C4-2B (cell line): ENCODE data around the gene CCDC15.
"Not testable (repeated sequence)": the region's sequence is repeated elsewhere in the genome, so short reads cannot be mapped to it uniquely, and the experiment has no call there.

ENCODE experiments used
- H3K27ac ChIP-seq: fragments of 450-650 bp; 2 replicates; pipeline ENCODE4 v1.5.1; 2017
- ZFX ChIP-seq: fragments of 450-650 bp; IDR thresholded peaks from 2 replicates; pipeline ENCODE4 v1.6.1; 2017
- TF ChIP-seq, protein P1 (sequence below): fragments of 450-650 bp; conservative IDR thresholded peaks from 2 replicates; pipeline ENCODE4 v1.5.1; 2017; ENCODE audit warnings: mild to moderate bottlenecking

CCDC15 gene

DNA sequence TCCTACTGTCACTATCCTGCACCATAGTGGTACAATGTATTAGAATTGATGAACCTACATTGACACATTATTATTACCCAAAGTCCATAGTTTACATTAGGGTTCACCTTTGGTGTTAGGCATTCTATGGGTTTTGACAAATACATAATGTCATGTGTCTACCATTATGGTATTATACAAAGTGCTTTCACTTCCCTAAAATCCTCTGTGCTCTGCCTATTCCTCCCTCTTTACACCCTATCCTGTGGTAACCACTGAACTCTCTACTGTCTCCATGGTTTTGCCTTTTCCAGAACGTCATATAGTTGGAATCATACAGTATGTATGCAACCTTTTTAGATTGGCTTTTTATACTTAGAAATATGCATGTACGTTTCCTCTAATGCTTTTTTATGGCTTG, 51.5 kb downstream of the CCDC15 start:
- H3K27ac ChIP-seq = no peak overlapping the region
- TF ChIP-seq, protein P1, sequence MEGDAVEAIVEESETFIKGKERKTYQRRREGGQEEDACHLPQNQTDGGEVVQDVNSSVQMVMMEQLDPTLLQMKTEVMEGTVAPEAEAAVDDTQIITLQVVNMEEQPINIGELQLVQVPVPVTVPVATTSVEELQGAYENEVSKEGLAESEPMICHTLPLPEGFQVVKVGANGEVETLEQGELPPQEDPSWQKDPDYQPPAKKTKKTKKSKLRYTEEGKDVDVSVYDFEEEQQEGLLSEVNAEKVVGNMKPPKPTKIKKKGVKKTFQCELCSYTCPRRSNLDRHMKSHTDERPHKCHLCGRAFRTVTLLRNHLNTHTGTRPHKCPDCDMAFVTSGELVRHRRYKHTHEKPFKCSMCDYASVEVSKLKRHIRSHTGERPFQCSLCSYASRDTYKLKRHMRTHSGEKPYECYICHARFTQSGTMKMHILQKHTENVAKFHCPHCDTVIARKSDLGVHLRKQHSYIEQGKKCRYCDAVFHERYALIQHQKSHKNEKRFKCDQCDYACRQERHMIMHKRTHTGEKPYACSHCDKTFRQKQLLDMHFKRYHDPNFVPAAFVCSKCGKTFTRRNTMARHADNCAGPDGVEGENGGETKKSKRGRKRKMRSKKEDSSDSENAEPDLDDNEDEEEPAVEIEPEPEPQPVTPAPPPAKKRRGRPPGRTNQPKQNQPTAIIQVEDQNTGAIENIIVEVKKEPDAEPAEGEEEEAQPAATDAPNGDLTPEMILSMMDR = no peak
- no peak for TF ChIP-seq ZFX

DNA sequence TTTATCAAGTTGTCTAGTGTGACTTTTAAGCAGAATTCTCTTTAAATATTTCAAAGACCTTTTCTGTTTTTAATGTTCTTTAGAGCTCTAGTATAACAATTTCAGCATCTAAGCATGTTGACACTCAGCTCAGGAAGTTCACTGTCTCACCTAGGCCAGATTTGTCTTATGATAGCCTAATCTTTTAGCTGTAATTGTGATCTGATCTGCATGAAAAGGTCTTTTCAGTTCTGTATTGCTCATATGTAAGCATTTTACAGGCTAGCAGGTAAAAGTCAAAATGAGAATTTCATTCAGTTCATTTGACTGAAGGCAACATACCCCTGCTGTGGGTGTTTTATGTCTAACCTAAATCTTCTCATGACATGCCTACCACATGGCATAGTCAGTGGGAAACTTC, 62.4 kb downstream of the CCDC15 start:
- no peak overlapping the region for H3K27ac ChIP-seq
- TF ChIP-seq ZFX = no peak
- TF ChIP-seq, protein P1 = no peak

DNA sequence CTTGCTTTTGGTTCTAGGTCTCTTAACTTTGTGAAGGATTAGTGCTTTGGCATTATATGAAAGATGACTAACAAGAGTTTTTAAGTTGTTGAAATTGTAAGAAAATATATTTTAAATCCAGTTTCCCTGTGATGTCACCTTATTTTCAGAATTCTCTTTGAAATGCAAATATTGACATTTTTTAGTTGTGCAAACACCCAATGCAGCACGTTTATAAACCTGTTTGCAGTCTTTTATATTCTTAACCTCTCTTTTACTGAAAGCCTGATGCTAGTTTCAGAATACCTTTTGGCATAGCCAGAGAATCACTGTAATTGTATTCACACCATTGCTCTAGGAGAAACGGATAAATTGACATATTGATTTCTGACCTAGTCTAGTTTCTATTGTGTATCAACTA, 66.3 kb downstream of the CCDC15 start:
- TF ChIP-seq ZFX = no peak
- TF ChIP-seq, protein P1 = no peak
- H3K27ac ChIP-seq = no peak overlapping the region

DNA sequence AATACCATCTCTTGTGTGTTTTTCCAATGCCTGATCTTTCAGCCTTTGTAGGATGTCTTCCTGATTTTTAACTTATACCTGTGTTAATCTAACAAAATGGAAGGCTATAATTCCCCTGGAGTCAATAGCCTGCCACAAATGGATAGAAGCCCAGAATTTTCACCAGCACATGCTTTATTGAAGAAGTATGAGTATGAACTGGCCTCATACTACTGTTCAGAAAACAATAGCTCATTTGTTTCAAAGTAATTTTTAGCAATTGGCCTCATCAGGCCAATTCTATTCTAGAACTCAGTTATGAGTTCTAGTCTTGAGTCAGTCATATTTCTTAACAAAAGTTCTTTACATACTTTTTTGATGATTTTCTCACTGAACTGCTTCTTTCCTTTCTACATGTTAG, 68.5 kb downstream of the CCDC15 start:
- H3K27ac ChIP-seq = no peak overlapping the region
- TF ChIP-seq, protein P1 = no peak
- no peak for TF ChIP-seq ZFX

DNA sequence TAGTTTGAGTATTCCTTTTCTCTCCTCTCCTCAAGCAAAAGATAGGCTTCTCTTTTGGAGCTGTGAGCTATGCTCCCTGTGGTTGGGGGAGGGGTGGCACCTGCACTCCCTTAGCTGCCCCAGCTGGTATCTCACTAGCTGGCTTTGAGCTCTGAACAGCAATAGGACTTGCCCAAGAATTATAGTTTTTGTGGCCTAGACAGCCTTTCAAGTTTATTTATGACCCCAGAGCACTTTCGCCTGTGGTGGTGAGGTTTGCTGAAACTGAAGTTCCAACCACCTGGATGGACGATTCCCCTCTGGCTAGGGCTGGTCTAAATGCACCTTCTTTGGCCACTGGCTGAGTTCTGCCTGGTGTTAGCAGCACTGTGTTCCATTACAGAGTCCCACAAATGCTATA, 72.0 kb downstream of the CCDC15 start:
- H3K27ac ChIP-seq = no peak overlapping the region
- TF ChIP-seq, protein P1 = no peak

DNA sequence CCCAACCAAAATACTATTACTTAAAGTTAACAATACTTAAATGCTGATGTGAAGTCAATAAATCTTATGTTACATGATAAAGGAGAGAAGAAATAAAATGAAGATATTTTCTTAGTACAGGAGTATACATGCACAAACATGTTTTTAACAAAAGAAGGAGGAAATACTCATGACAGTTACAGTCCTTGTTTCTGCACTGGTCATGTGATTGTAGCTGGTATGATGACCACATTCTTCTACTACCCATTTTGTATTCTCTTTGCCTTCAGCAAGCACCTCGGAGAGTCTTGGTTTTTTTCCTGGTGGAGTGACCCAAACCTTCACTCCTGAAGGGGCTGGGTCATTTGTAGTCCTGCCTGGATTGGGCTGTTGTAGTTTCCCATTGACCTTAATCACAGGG, 75.4 kb downstream of the CCDC15 start:
- H3K27ac ChIP-seq = not testable (repeated sequence)

DNA sequence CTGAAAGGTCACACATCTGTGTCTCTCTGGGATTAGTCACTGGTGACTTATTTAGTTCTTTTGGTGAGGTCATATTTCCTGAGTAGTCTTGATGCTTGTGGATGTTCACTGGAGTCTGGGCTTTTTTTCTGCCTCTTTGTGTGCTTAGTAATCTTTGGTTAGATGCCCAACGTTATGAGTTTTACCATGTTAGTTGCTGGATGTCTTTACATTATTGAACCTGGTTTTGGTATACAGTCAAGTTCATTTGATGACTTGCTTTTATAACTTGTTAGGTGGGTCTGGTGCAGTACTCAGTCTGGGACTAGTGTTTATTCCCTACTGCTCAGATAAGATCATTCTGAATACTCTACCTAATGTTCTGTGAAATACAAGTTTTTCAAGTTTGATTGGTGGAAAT, 82.9 kb downstream of the CCDC15 start:
- no peak for TF ChIP-seq ZFX
- TF ChIP-seq, protein P1 = no peak
- no peak overlapping the region for H3K27ac ChIP-seq

DNA sequence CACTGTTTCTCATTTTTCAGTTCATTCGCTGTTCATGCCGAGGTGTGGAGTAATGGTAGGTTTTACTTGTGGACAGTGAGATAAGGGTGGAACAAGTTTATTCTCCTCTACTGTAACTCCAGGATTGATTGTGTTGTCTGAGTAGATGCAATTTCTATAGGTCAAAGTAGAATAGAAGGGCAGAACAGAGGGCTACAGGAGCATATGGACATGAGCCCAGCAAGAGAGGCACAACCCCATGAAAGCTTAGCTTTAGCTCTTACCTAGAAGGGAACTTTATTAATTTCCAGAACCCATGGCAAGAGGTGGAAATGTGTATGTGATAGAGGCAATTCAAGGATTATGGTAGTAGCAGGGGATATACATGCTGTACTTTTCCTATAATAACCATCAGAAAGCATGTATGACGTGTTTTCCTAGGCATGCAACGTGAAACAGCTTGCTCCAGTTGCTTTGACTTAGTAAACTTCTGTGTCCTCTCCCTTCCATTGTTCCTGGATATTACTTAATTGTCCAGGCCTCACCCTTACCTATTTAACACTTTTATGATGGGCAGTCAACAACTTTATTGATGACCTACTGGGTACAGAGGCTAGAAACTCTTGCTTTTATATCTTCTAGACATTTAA, 95.3 kb downstream of the CCDC15 start:
- H3K27ac ChIP-seq = no peak overlapping the region
- TF ChIP-seq, protein P1 = no peak
- TF ChIP-seq ZFX = no peak
